Aorta (tissue), 5 donors: ENCODE data around the gene CSF1. TPM values are rescaled to one million over a fixed set of nuclear protein-coding genes. Genes with fewer than 3 reads are reported as not detected.

Experiments used
- ATAC-seq: fragments of 200-7000 bp; cut with Tn5 transposase; one replicate; pipeline ENCODE4 v1.9.1; 2022; ENCODE audit warnings: moderate library complexity; ENCODE audit not compliant: low FRiP score
- DNase-seq, 2 donors: peaks; one replicate each; pipeline ENCODE4 v3.0.0-alpha.2; 2020
- H3K27ac ChIP-seq, 2 donors: one replicate each; pipeline ENCODE4 v1.5.1; 2013; ENCODE audit warnings: low read length in 2 of 2, mild to moderate bottlenecking in 2 of 2, moderate library complexity in 2 of 2, control low read depth in 1 of 2, inconsistent platforms in 1 of 2, low read depth in 1 of 2
- H3K27me3 ChIP-seq, 2 donors: one replicate each; pipeline ENCODE4 v1.6.1; 2013; ENCODE audit warnings: control low read depth in 1 of 2, low read length in 1 of 2, mild to moderate bottlenecking in 1 of 2, moderate library complexity in 1 of 2; ENCODE audit not compliant: insufficient read depth in 2 of 2, control insufficient read depth in 1 of 2
- H3K36me3 ChIP-seq, 2 donors: one replicate each; pipeline ENCODE4 v1.6.1; 2013; ENCODE audit warnings: control low read depth in 1 of 2, low read length in 1 of 2, mild to moderate bottlenecking in 1 of 2; ENCODE audit not compliant: insufficient read depth in 2 of 2, control insufficient read depth in 1 of 2
- H3K4me1 ChIP-seq, 2 donors: one replicate each; pipeline ENCODE4 v1.6.1; 2013; ENCODE audit warnings: low read length in 2 of 2, control low read depth in 1 of 2, mild to moderate bottlenecking in 1 of 2, moderate library complexity in 1 of 2; ENCODE audit not compliant: insufficient read depth in 2 of 2, control insufficient read depth in 1 of 2
- H3K4me3 ChIP-seq, 2 donors: one replicate each; pipeline ENCODE4 v1.5.1; 2013; ENCODE audit warnings: low read length in 2 of 2, control low read depth in 1 of 2, mild to moderate bottlenecking in 1 of 2
- H3K9me3 ChIP-seq: one replicate; pipeline ENCODE4 v1.6.1; 2013; ENCODE audit warnings: mild to moderate bottlenecking, low read length; ENCODE audit not compliant: control insufficient read depth
- WGBS, 2 donors: extraction: QIAGEN DNeasy Blood & Tissue Kit; methylation state at CpG; one replicate each; pipeline ENCODE4 v1.1.7; 2013; 5-methylcytosine and 5-hydroxymethylcytosine counted together
- intact Hi-C, 2 donors: fragments of 100-400 bp; cut with DNase I; formaldehyde crosslinking; loops; one replicate each; pipeline versions ENCODE4 v1.14.2 to v1.15.0; 2022
- polyA plus RNA-seq, 2 donors: library from polyadenylated mRNA; stranded (reverse); fragments of 200-250 nt; gene quantifications; one replicate each; pipeline ENCODE4 v1.2.3, GENCODE V29; 2013
- total RNA-seq, 2 donors: library from RNA; stranded (reverse); fragmentation: NEBNext Ultra II Directional; extraction: Animal tissue kit (Norgen Biotek cat#: 25700); gene quantifications; one replicate each; pipeline ENCODE4 v1.2.1, GENCODE V29; 2021
- donor health status: healthy with polysubstance abuse.
- donor health status: Bipolar disorder and iron deficiency.
- donor health status: DM: no; HTN: no; CAD: no.
- donor health status: DM: no; HTN: no; CAD: no.
- donor health status: DM: yes; HTN: yes; CAD: no.

CSF1 gene
- total and polyA plus RNA-seq, 4 donors, result 5.0 to 69.1 (median 49.1) TPM

DNA sequence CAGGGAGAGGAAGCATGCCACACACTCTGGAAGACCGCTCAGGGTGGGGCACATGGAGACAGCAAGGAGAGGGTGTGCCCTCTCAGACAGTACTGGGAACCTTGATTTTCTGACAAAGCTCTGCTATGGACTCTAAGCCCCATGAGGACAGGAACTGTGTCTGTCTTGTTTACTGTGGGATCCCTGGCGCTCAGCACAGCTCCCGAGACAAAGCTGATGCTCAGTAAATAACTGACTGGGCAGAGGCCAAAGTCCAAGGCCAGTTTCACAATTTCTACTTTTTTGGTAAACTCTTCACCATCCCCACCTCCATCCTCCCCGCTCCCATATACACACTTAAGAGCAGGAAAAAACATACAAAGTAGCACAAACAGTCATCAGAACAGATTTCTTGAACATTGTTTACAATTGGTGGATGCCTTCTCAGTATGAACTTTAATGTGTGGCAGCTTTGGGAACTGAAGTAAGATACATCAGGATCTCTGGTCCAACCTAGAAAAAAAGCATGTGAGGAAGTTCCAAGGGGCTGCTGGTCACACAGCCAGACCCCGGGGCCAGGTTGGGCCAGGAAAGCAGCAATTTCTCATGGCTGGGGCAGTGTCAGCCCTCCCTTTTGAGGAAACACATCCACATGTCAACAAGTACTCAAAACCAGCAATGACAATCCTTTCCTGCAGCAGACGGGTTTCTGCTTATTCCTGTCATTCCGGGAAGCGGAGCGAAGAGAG lies 68.3 kb downstream of the CSF1 start:
- DNase-seq (no peak), ATAC-seq (no peak)
- 86 to 88% methylated on average over 9 of the region's 9 CpGs for WGBS, 2 donors
- no peaks in the 10 kb centered on the region for H3K9me3 ChIP-seq
- H3K4me1 ChIP-seq, result no peaks in the 10 kb centered on the region
- intact Hi-C loops, result loop anchor here in 1 of 2 donors (5.0 kb wide), 2 partner anchors 62 to 337 kb away; no protein-coding TSS in a partner anchor
- no peaks in the 10 kb centered on the region for H3K36me3 ChIP-seq
- no peak overlapping the region for H3K4me3 ChIP-seq
- H3K27ac ChIP-seq, result no peak overlapping the region
- no peaks in the 10 kb centered on the region for H3K27me3 ChIP-seq

DNA sequence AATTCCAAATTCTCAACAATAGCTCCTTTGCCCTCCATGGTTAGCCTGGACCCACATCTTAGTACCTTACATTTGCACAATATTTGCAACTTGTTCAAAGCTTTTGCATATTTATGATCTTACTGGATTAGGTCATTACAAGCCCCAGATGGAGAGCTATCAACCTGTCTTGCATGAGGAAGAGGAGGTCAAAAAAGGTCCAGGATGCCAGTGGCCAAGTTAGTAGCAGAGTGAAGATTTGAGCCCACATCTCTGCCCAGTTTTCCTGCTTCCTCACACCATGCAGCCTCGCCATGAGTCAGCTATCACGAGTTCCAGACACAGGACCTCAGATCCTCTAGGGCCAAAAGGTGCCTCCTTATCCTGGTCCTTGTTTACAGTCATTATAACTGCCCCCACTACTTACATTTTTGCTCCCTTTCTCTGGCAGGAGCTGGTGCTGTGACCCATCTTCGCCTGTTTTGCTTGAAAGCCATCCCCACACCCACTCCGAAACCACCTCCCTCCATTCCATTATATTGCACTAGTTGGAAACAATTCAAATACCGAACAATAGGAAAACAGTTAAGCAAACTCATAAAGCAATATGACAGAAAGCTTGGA lies 68.9 kb downstream of the CSF1 start:
- H3K9me3 ChIP-seq, result no peaks in the 10 kb centered on the region
- 62 to 65% methylated on average over 5 of the region's 5 CpGs for WGBS, 2 donors
- ATAC-seq (no peak), DNase-seq (peak in 1 of 2 donors; percentile 62)
- H3K4me3 ChIP-seq, result no peak overlapping the region
- no peaks in the 10 kb centered on the region for H3K4me1 ChIP-seq
- intact Hi-C loops, result loop anchor here (5.0 to 10.0 kb wide), 4 partner anchors 62 to 435 kb away; partner anchors contain the start of genes CSF1 (in 1 of the 2) and GNAI3 (in 1 of the 2)
- no peaks in the 10 kb centered on the region for H3K27me3 ChIP-seq
- H3K36me3 ChIP-seq, result no peaks in the 10 kb centered on the region
- H3K27ac ChIP-seq, result no peak overlapping the region

Other genes with a start within 250 kb of the CSF1 start
- gene GSTM2, start 242.8 kb upstream of the CSF1 start, total RNA-seq, result 100 to 1,000 TPM in 1 of 2 donors, 10 to 100 TPM in 1; 48.3 to 136 TPM
- 100 to 1,000 TPM in 1 of 2 donors, 10 to 100 TPM in 1; 17.5 to 279 TPM for gene GSTM2, start 242.8 kb upstream of the CSF1 start, polyA plus RNA-seq
- gene GSTM1, start 223.0 kb upstream of the CSF1 start, total RNA-seq, result 10 to 100 TPM in 1 of 2 donors, not detected in 1; 63.8 TPM
- 10 to 100 TPM; 42.4 to 54.4 TPM for gene GSTM1, start 223.0 kb upstream of the CSF1 start, polyA plus RNA-seq
- 10 to 100 TPM in 1 of 2 donors, 1 to 10 TPM in 1; 5.7 to 23.4 TPM for gene GSTM5, start 198.6 kb upstream of the CSF1 start, total RNA-seq
- gene GSTM5, start 198.6 kb upstream of the CSF1 start, polyA plus RNA-seq, result 10 to 100 TPM in 1 of 2 donors, 1 to 10 TPM in 1; 8.6 to 10.8 TPM
- gene GSTM3, start 169.8 kb upstream of the CSF1 start, total RNA-seq, result 10 to 100 TPM; 17.9 to 56.5 TPM
- 100 to 1,000 TPM in 1 of 2 donors, 10 to 100 TPM in 1; 75.7 to 146 TPM for gene GSTM3, start 169.8 kb upstream of the CSF1 start, polyA plus RNA-seq
- not detected for gene EPS8L3, start 146.9 kb upstream of the CSF1 start, total RNA-seq
- gene EPS8L3, start 146.9 kb upstream of the CSF1 start, polyA plus RNA-seq, result 10 to 100 TPM in 1 of 2 donors, under 1 TPM in 1; 0.46 to 36.7 TPM
- 10 to 100 TPM; 69.0 to 79.0 TPM for gene AHCYL1, start 73.9 kb downstream of the CSF1 start, total RNA-seq
- gene AHCYL1, start 73.9 kb downstream of the CSF1 start, polyA plus RNA-seq, result 10 to 100 TPM; 41.9 to 50.0 TPM
- gene STRIP1, start 123.8 kb downstream of the CSF1 start, total RNA-seq, result 10 to 100 TPM; 28.6 to 45.9 TPM
- gene STRIP1, start 123.8 kb downstream of the CSF1 start, polyA plus RNA-seq, result 10 to 100 TPM in 1 of 2 donors, 1 to 10 TPM in 1; 8.3 to 26.0 TPM
- gene ALX3, start 159.8 kb downstream of the CSF1 start, total RNA-seq, result not detected
- not detected for gene ALX3, start 159.8 kb downstream of the CSF1 start, polyA plus RNA-seq
- not detected for gene UBL4B, start 201.6 kb downstream of the CSF1 start, total RNA-seq
- not detected for gene UBL4B, start 201.6 kb downstream of the CSF1 start, polyA plus RNA-seq
- gene SLC6A17, start 239.6 kb downstream of the CSF1 start, total RNA-seq, result under 1 TPM; 0.21 to 0.49 TPM
- gene SLC6A17, start 239.6 kb downstream of the CSF1 start, polyA plus RNA-seq, result under 1 TPM in 1 of 2 donors, not detected in 1; 0.18 TPM